IMR-90 (cell line): ENCODE measurements around the gene ABCC4. TPM values are rescaled to one million over a fixed set of nuclear protein-coding genes. Genes with fewer than 3 reads are reported as not detected.

Experiments used
- ATAC-seq: fragments of 200-7000 bp; cut with Tn5 transposase; 2 replicates; pipeline ENCODE4 v1.9.1; 2020; ENCODE audit warnings: low read depth, mild to moderate bottlenecking, moderate library complexity
- BruUV-seq: library from RNA; stranded (reverse); fragments of 400-500 nt; replicated peaks from 2 replicates; lab custom pipeline; 2021; lab: Mats Ljungman, UMichigan
- CTCF ChIA-PET: fragments of 300-600 bp; formaldehyde crosslinking; extraction: SDS; loops from one replicate; lab custom pipeline; 2021; ENCODE audit warnings: antibody characterized with exemption; lab: Yijun Ruan, JAX
- POLR2A ChIA-PET: fragments of 300-600 bp; sonication (Branson Sonifier 250); formaldehyde crosslinking; loops from one replicate; lab custom pipeline; 2022; ENCODE audit warnings: antibody characterized with exemption; ENCODE audit not compliant: unreplicated experiment; lab: Charles Lee
- DNase-seq: peaks from one replicate; pipeline ENCODE4 v3.0.0; 2013
- H2AFZ ChIP-seq: replicated peaks from 2 replicates; pipeline ENCODE3; 2013; ENCODE audit warnings: low read length, mild to moderate bottlenecking; ENCODE audit not compliant: poor library complexity
- H2AK5ac ChIP-seq: 2 replicates; pipeline ENCODE4 v1.6.1; 2013; ENCODE audit warnings: low read depth, low read length, inconsistent platforms
- H2AK9ac ChIP-seq: replicated peaks from 2 replicates; pipeline ENCODE3; 2013; ENCODE audit warnings: mild to moderate bottlenecking, low read depth, low read length, moderate library complexity; ENCODE audit not compliant: poor library complexity
- H2BK120ac ChIP-seq: 2 replicates; pipeline ENCODE4 v1.6.1; 2013; ENCODE audit warnings: low read depth, low read length, inconsistent platforms
- H2BK15ac ChIP-seq: 3 replicates; pipeline ENCODE4 v1.6.1; 2013; ENCODE audit warnings: low read depth, low read length, inconsistent platforms
- H2BK20ac ChIP-seq: 2 replicates; pipeline ENCODE4 v1.6.1; 2013; ENCODE audit warnings: low read depth, mild to moderate bottlenecking, inconsistent platforms, low read length, moderate library complexity
- H2BK5ac ChIP-seq: 2 replicates; pipeline ENCODE4 v1.6.1; 2013; ENCODE audit warnings: mild to moderate bottlenecking, low read depth, low read length, inconsistent platforms; ENCODE audit not compliant: poor library complexity, severe bottlenecking
- H3K14ac ChIP-seq: replicated peaks from 2 replicates; pipeline ENCODE4 v1.6.1; 2013; ENCODE audit warnings: low read depth, low read length, inconsistent platforms
- H3K18ac ChIP-seq: 2 replicates; pipeline ENCODE4 v1.6.1; 2013; ENCODE audit warnings: low read depth, low read length, control low read depth
- H3K23ac ChIP-seq: 2 replicates; pipeline ENCODE4 v1.6.1; 2013; ENCODE audit warnings: low read depth, low read length, inconsistent platforms
- H3K27ac ChIP-seq: 2 replicates; pipeline ENCODE4 v1.5.1; 2013; ENCODE audit warnings: mild to moderate bottlenecking, control low read depth, low read length; ENCODE audit not compliant: insufficient read depth
- H3K27me3 ChIP-seq: 2 replicates; pipeline ENCODE4 v1.6.1; 2013; ENCODE audit warnings: low read length; ENCODE audit not compliant: control insufficient read depth, insufficient read depth
- H3K36me3 ChIP-seq: 2 replicates; pipeline ENCODE4 v1.6.1; 2013; ENCODE audit warnings: low read length, mixed read lengths; ENCODE audit not compliant: control insufficient read depth, insufficient read depth
- H3K4ac ChIP-seq: 2 replicates; pipeline ENCODE4 v1.6.1; 2013; ENCODE audit warnings: low read depth, low read length, inconsistent platforms
- H3K4me1 ChIP-seq: 2 replicates; pipeline ENCODE4 v1.6.1; 2013; ENCODE audit warnings: low read length, mixed read lengths; ENCODE audit not compliant: control insufficient read depth, insufficient read depth
- H3K4me2 ChIP-seq: 2 replicates; pipeline ENCODE4 v1.6.1; 2013; ENCODE audit warnings: low read depth, mild to moderate bottlenecking, control low read depth, low read length, moderate library complexity
- H3K4me3 ChIP-seq: 2 replicates; pipeline ENCODE4 v1.5.1; 2013; ENCODE audit warnings: low read depth, mild to moderate bottlenecking, control low read depth, low read length, moderate library complexity; ENCODE audit not compliant: insufficient read depth
- H3K56ac ChIP-seq: 2 replicates; pipeline ENCODE4 v1.6.1; 2013; ENCODE audit warnings: low read length, inconsistent platforms; ENCODE audit not compliant: insufficient read depth; ENCODE audit errors: extremely low read depth
- H3K79me1 ChIP-seq, 2 experiments: 2 replicates each; pipeline ENCODE4 v1.6.1; 2013; ENCODE audit warnings: low read length in 2 of 2, inconsistent platforms in 1 of 2, low read depth in 1 of 2
- H3K9ac ChIP-seq: 2 replicates; pipeline ENCODE4 v1.6.1; 2013; ENCODE audit warnings: low read depth, low read length, control low read depth
- H3K9me1 ChIP-seq: 2 replicates; pipeline ENCODE4 v1.6.1; 2013; ENCODE audit warnings: low read length, inconsistent platforms; ENCODE audit not compliant: insufficient read depth
- H3K9me3 ChIP-seq: 2 replicates; pipeline ENCODE4 v1.6.1; 2013; ENCODE audit warnings: low read length; ENCODE audit not compliant: control insufficient read depth, insufficient read depth
- H4K20me1 ChIP-seq: 2 replicates; pipeline ENCODE4 v1.6.1; 2013; ENCODE audit warnings: low read length, inconsistent platforms; ENCODE audit not compliant: insufficient read depth
- H4K5ac ChIP-seq: 2 replicates; pipeline ENCODE4 v1.6.1; 2013; ENCODE audit warnings: mild to moderate bottlenecking, low read depth, low read length, control low read depth
- H4K8ac ChIP-seq, 2 experiments: 2 replicates each; pipeline ENCODE4 v1.6.1; 2013; ENCODE audit warnings: low read depth in 2 of 2, low read length in 2 of 2, control low read depth in 1 of 2, inconsistent platforms in 1 of 2
- H4K91ac ChIP-seq: 2 replicates; pipeline ENCODE4 v1.6.1; 2013; ENCODE audit warnings: low read depth, low read length, inconsistent platforms; ENCODE audit not compliant: insufficient read depth
- BHLHE40 ChIP-seq: fragments of 150-350 bp; IDR thresholded peaks from 2 replicates; pipeline ENCODE4 v1.6.1; 2016; ENCODE audit warnings: mild to moderate bottlenecking, low read depth, low read length
- CEBPB ChIP-seq: IDR thresholded peaks from 2 replicates; pipeline ENCODE4 v1.6.1; 2012; ENCODE audit warnings: low read depth, low read length, improper control_type of control experiment
- CHD1 ChIP-seq: IDR thresholded peaks from 2 replicates; pipeline ENCODE4 v1.6.1; 2012; ENCODE audit warnings: low read depth, low read length, improper control_type of control experiment
- CTCF ChIP-seq: conservative IDR thresholded peaks from 2 replicates; pipeline ENCODE4 v1.5.1; 2012; ENCODE audit warnings: mild to moderate bottlenecking, low read depth, low read length, improper control_type of control experiment
- MAFK ChIP-seq: IDR thresholded peaks from 2 replicates; pipeline ENCODE4 v1.6.1; 2012; ENCODE audit warnings: low read depth, low read length, improper control_type of control experiment
- MAZ ChIP-seq: IDR thresholded peaks from 2 replicates; pipeline ENCODE4 v1.6.1; 2012; ENCODE audit warnings: low read depth, mild to moderate bottlenecking, low read length, improper control_type of control experiment, moderate library complexity, borderline replicate concordance
- NFE2L2 ChIP-seq: fragments of 150-350 bp; IDR thresholded peaks from 2 replicates; pipeline ENCODE4 v1.6.1; 2016; ENCODE audit warnings: low read depth, mild to moderate bottlenecking, low read length
- POLR2A ChIP-seq: IDR thresholded peaks from 2 replicates; pipeline ENCODE4 v1.6.1; 2012; ENCODE audit warnings: mild to moderate bottlenecking, low read depth, low read length
- RAD21 ChIP-seq: IDR thresholded peaks from 2 replicates; pipeline ENCODE4 v1.6.1; 2012; ENCODE audit warnings: low read length, improper control_type of control experiment
- RFX5 ChIP-seq: IDR thresholded peaks from 2 replicates; pipeline ENCODE4 v1.8.0; 2012; ENCODE audit warnings: low read depth, mild to moderate bottlenecking, low read length, moderate library complexity
- SMC3 ChIP-seq: fragments of 150-350 bp; IDR thresholded peaks from 2 replicates; pipeline ENCODE4 v1.6.1; 2016; ENCODE audit warnings: low read depth, mild to moderate bottlenecking, antibody characterized with exemption, low read length, moderate library complexity
- WGBS, 2 experiments: methylation state at CpG; one replicate each; pipeline versions ENCODE4 v1.1.5 to v1.1.7; 2013; ENCODE audit warnings: missing lambda C conversion rate in 2 of 2; ENCODE audit not compliant: insufficient read length in 1 of 2; ENCODE audit errors: extremely low coverage in 2 of 2; 5-methylcytosine and 5-hydroxymethylcytosine counted together
- dilution Hi-C: fragments of 300-500 bp; cut with HindIII; formaldehyde crosslinking; loops from one replicate; pipeline ENCODE4 v1.14.3; 2018; ENCODE audit warnings: low sequenced_read_pairs; ENCODE audit not compliant: unreplicated experiment
- in situ Hi-C: fragments of 300-500 bp; cut with MboI; formaldehyde crosslinking; loops from 3 replicates; pipeline ENCODE4 v1.14.3; 2019; ENCODE audit warnings: low sequenced_read_pairs, inconsistent platforms, mixed read lengths
- intact Hi-C: fragments of 100-400 bp; cut with micrococcal nuclease; formaldehyde crosslinking; loops from 2 replicates; pipeline ENCODE4 v1.10.0; 2022
- polyA plus RNA-seq, 3 experiments: library from polyadenylated mRNA; depleted of rRNA; stranded (reverse); fragments of >200 nt; gene quantifications; 2 replicates each; pipeline ENCODE4 v1.2.3, GENCODE V29; 2012; ENCODE audit warnings: low replicate concordance in 1 of 3
- total RNA-seq: library from RNA; depleted of rRNA; stranded (reverse); fragments of >200 nt; gene quantifications from 2 replicates; pipeline ENCODE4 v1.2.3, GENCODE V29; 2012
- TF ChIP-seq, protein P1 (sequence below): fragments of 150-350 bp; IDR thresholded peaks from 2 replicates; pipeline ENCODE4 v1.6.1; 2016; ENCODE audit warnings: low read depth, mild to moderate bottlenecking, low read length, moderate library complexity, borderline replicate concordance

ABCC4 gene
- total and polyA plus RNA-seq, 2 of the 4 experiments (the other 2 are of a cell fraction), result 16.6 to 41.4 TPM

DNA sequence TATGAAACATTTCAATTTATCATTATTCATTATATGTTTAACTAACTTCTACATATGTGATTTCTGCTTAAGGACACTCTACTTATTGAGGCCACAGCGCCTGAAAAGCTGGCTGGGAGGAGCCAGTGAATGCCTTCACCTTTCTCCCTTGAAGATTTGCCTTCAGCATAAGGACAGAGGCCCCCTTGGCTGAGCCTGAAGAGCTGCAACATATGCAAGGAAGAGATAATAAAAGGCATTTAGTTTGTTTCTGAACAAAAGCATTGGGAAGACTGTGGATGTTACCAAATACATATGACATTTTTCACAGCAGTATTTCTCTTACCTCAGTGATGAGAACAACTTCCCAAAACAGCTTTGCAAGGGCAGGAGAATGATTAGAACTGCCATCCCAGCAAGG, 92.1 kb downstream of the ABCC4 start (continued):
- TF ChIP-seq, protein P1, sequence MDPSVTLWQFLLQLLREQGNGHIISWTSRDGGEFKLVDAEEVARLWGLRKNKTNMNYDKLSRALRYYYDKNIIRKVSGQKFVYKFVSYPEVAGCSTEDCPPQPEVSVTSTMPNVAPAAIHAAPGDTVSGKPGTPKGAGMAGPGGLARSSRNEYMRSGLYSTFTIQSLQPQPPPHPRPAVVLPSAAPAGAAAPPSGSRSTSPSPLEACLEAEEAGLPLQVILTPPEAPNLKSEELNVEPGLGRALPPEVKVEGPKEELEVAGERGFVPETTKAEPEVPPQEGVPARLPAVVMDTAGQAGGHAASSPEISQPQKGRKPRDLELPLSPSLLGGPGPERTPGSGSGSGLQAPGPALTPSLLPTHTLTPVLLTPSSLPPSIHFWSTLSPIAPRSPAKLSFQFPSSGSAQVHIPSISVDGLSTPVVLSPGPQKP, result no peak
- no peak for TF ChIP-seq POLR2A

GRCh38 chr13:95207769-95208366, 93.4 kb downstream of the ABCC4 start:
- in situ Hi-C loops, result no loop called here
- H3K27me3 ChIP-seq, result no peaks in the 10 kb centered on the region
- H4K5ac ChIP-seq, result no peak overlapping the region
- H3K18ac ChIP-seq, result no peak overlapping the region
- H3K23ac ChIP-seq, result no peak overlapping the region
- H3K4ac ChIP-seq, result no peak overlapping the region
- peaks cover 26 to 61% of the 10 kb centered on the region in 2 experiments for H3K79me1 ChIP-seq
- no peak overlapping the region for H3K56ac ChIP-seq
- no peak for DNase-seq
- 90% methylated on average over 2 of the region's 12 CpGs; no CpG with 5 or more reads in 1 of the 2 experiments for WGBS, 2 experiments
- no peak overlapping the region for H3K27ac ChIP-seq
- H4K20me1 ChIP-seq, result no peaks in the 10 kb centered on the region
- no peak overlapping the region for H3K4me2 ChIP-seq
- peaks cover 8% of the 10 kb centered on the region for H3K9me1 ChIP-seq
- no peak overlapping the region for H3K4me3 ChIP-seq
- POLR2A ChIA-PET, result no interaction called here
- no peaks in the 10 kb centered on the region for H3K9me3 ChIP-seq
- H4K8ac ChIP-seq, result no peak overlapping the region
- no peak overlapping the region for H2BK15ac ChIP-seq
- intact Hi-C loops, result no loop called here
- H4K91ac ChIP-seq, result no peak overlapping the region
- no peak overlapping the region for H2AFZ ChIP-seq
- no peak for ATAC-seq
- H2BK120ac ChIP-seq, result no peak overlapping the region
- CTCF ChIA-PET, result no interaction called here
- H3K14ac ChIP-seq, result no peak overlapping the region
- dilution Hi-C loops, result no loop called here
- H3K4me1 ChIP-seq, result no peaks in the 10 kb centered on the region
- no peak overlapping the region for H2BK5ac ChIP-seq
- no peak overlapping the region for H2AK9ac ChIP-seq
- H2AK5ac ChIP-seq, result no peak overlapping the region
- H3K9ac ChIP-seq, result no peak overlapping the region
- H3K36me3 ChIP-seq, result peaks cover 65% of the 10 kb centered on the region
- no TSS peak for BruUV-seq
- no peak overlapping the region for H2BK20ac ChIP-seq
- TF ChIP-seq CEBPB (no peak), RFX5 (no peak), NFE2L2 (no peak), RAD21 (no peak), MAZ (no peak), SMC3 (no peak), CTCF (no peak), BHLHE40 (no peak), POLR2A (no peak), MAFK (no peak), CHD1 (no peak)
- TF ChIP-seq, protein P1, result no peak
